DOHH2 (cell line): ENCODE results near the gene PGPEP1.

Source experiments
- H3F3A ChIP-seq: fragments of 200-600 bp; sonication (generic), shearing (Covaris generic); 2 replicates; pipeline ENCODE4 v1.6.0; 2016; ENCODE audit warnings: antibody characterized with exemption, mild to moderate bottlenecking; ENCODE audit not compliant: control insufficient read depth, insufficient read depth
- H3K27ac ChIP-seq: fragments of 200-600 bp; sonication (generic); 2 replicates; pipeline ENCODE4 v1.5.1; 2014; ENCODE audit warnings: low read depth, mild to moderate bottlenecking, low read length, moderate library complexity
- H3K27me3 ChIP-seq: fragments of 200-600 bp; sonication (generic); 2 replicates; pipeline ENCODE4 v1.6.1; 2014; ENCODE audit warnings: mild to moderate bottlenecking, low read length, mixed read lengths; ENCODE audit not compliant: control insufficient read depth
- H3K36me3 ChIP-seq: fragments of 200-600 bp; sonication (generic); 2 replicates; pipeline ENCODE4 v1.6.1; 2014; ENCODE audit warnings: mild to moderate bottlenecking, low read length, moderate library complexity, mixed read lengths; ENCODE audit not compliant: control insufficient read depth
- H3K4me1 ChIP-seq: fragments of 200-600 bp; sonication (generic); 2 replicates; pipeline ENCODE4 v1.6.1; 2014; ENCODE audit warnings: mild to moderate bottlenecking, low read length, mixed read lengths; ENCODE audit not compliant: control insufficient read depth
- H3K4me2 ChIP-seq: fragments of 200-600 bp; sonication (generic); 2 replicates; pipeline ENCODE4 v1.6.0; 2014; ENCODE audit warnings: mild to moderate bottlenecking, low read length, moderate library complexity
- H3K4me3 ChIP-seq: fragments of 200-600 bp; sonication (generic); 2 replicates; pipeline ENCODE4 v1.5.1; 2014; ENCODE audit warnings: mild to moderate bottlenecking, low read length, mixed read lengths
- H3K79me2 ChIP-seq: fragments of 200-600 bp; sonication (generic); 2 replicates; pipeline ENCODE4 v1.6.1; 2014; ENCODE audit warnings: mild to moderate bottlenecking, low read length, mixed read lengths; ENCODE audit not compliant: control insufficient read depth
- H3K9me2 ChIP-seq: fragments of 200-600 bp; sonication (generic); replicated peaks from 2 replicates; pipeline ENCODE4 v1.6.1; 2014; ENCODE audit warnings: mild to moderate bottlenecking, low read length, mixed read lengths; ENCODE audit not compliant: control insufficient read depth
- H3K9me3 ChIP-seq: fragments of 200-600 bp; sonication (generic); 2 replicates; pipeline ENCODE4 v1.6.1; 2014; ENCODE audit warnings: antibody characterized with exemption, low read length, mixed read lengths; ENCODE audit not compliant: control insufficient read depth, insufficient read depth
- H4K20me1 ChIP-seq: fragments of 200-600 bp; sonication (generic); 2 replicates; pipeline ENCODE4 v1.6.0; 2014; ENCODE audit warnings: low read depth, mild to moderate bottlenecking, antibody characterized with exemption, low read length, moderate library complexity; ENCODE audit not compliant: control insufficient read depth, insufficient read depth
- CTCF ChIP-seq: fragments of 200-600 bp; sonication (generic); IDR thresholded peaks from one replicate; pipeline ENCODE4 v1.5.1; 2014; ENCODE audit warnings: antibody characterized with exemption, mild to moderate bottlenecking, low read depth, low read length; ENCODE audit not compliant: poor library complexity, severe bottlenecking
- EZH2phosphoT487 ChIP-seq: fragments of 200-600 bp; sonication (generic); IDR thresholded peaks from 2 replicates; pipeline ENCODE4 v1.6.1; 2017; ENCODE audit warnings: borderline replicate concordance, mild to moderate bottlenecking, antibody characterized with exemption, low read length, moderate library complexity, mixed read lengths

PGPEP1 gene

DNA sequence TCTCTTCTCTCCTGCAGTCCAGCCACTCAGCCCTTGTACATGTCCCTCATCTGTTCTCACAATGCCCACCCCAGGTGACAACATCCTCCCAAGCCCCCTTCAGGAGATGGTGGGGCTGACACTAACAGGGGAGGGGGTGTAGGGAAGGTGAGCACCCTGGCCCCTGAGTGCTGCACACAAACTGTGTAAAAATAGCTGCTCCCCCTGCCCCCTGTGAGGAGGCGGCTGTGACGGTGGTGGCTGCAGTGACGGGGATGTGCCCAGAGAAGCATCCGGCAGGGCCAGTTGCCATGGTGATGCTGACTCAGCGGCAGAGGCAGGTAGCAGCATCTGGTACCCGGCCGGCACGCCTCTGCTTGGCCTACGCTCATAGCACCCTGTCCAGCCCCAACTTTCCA is 45.9 kb upstream of the PGPEP1 start:
- Histone ChIP-seq H3K79me2 (no peaks in the 10 kb centered on the region), H3K27me3 (no peaks in the 10 kb centered on the region), H3K4me1 (peaks cover 53% of the 10 kb centered on the region), H3K27ac (no peak overlapping the region), H3K4me2 (peak overlapping the region; percentile 24; the same call in 1 of the 2 replicates), H3F3A (peaks cover 22% of the 10 kb centered on the region), H3K36me3 (no peaks in the 10 kb centered on the region), H3K9me3 (no peaks in the 10 kb centered on the region), H3K4me3 (no peak overlapping the region), H4K20me1 (no peaks in the 10 kb centered on the region), H3K9me2 (no peaks in the 10 kb centered on the region)
- TF ChIP-seq CTCF (no peak), EZH2phosphoT487 (no peak)

DNA sequence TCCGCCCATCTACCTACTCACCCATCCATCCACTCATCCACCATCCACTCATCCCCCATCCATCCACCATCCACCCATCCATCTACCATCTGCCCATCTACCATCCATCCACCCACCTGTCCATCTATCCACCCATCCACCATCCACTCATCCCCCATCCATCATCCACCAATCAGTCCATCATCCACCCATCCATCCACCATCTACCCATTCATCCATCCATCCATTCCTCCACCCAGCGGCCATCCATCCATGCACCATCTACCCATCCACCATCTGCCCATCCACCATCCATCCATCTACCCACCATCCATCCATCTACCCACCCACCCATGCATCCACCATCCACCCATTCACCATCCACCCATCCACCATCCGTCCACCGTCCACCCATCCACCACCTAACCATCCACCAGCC is 45.4 kb upstream of the PGPEP1 start:
- no peaks in the 10 kb centered on the region for H3K9me3 ChIP-seq
- H3K79me2 ChIP-seq, result no peaks in the 10 kb centered on the region
- no peak overlapping the region for H3K4me3 ChIP-seq
- no peaks in the 10 kb centered on the region for H3K36me3 ChIP-seq
- H3K9me2 ChIP-seq, result no peaks in the 10 kb centered on the region
- no peak overlapping the region for H3K27ac ChIP-seq
- no peak for TF ChIP-seq EZH2phosphoT487
- no peak for TF ChIP-seq CTCF
- H3K4me2 ChIP-seq, result no peak overlapping the region
- peaks cover 18% of the 10 kb centered on the region for H3F3A ChIP-seq
- no peaks in the 10 kb centered on the region for H4K20me1 ChIP-seq
- peaks cover 49% of the 10 kb centered on the region for H3K4me1 ChIP-seq
- H3K27me3 ChIP-seq, result no peaks in the 10 kb centered on the region

GRCh38 chr19:18297308-18297707 is 43.1 kb upstream of the PGPEP1 start:
- Histone ChIP-seq H3K27me3 (no peaks in the 10 kb centered on the region), H3K4me1 (peaks cover 27% of the 10 kb centered on the region), H3K27ac (no peak overlapping the region), H3K9me2 (no peaks in the 10 kb centered on the region), H3K36me3 (no peaks in the 10 kb centered on the region), H4K20me1 (no peaks in the 10 kb centered on the region), H3K79me2 (no peaks in the 10 kb centered on the region), H3K4me2 (no peak overlapping the region), H3K4me3 (no peak overlapping the region), H3K9me3 (no peaks in the 10 kb centered on the region), H3F3A (peaks cover 6% of the 10 kb centered on the region; the same call in 1 of the 2 replicates)
- TF ChIP-seq EZH2phosphoT487 (no peak), CTCF (no peak)
